ENCODE measurements around the gene DIPK1A.

The DIPK1A gene

DNA sequence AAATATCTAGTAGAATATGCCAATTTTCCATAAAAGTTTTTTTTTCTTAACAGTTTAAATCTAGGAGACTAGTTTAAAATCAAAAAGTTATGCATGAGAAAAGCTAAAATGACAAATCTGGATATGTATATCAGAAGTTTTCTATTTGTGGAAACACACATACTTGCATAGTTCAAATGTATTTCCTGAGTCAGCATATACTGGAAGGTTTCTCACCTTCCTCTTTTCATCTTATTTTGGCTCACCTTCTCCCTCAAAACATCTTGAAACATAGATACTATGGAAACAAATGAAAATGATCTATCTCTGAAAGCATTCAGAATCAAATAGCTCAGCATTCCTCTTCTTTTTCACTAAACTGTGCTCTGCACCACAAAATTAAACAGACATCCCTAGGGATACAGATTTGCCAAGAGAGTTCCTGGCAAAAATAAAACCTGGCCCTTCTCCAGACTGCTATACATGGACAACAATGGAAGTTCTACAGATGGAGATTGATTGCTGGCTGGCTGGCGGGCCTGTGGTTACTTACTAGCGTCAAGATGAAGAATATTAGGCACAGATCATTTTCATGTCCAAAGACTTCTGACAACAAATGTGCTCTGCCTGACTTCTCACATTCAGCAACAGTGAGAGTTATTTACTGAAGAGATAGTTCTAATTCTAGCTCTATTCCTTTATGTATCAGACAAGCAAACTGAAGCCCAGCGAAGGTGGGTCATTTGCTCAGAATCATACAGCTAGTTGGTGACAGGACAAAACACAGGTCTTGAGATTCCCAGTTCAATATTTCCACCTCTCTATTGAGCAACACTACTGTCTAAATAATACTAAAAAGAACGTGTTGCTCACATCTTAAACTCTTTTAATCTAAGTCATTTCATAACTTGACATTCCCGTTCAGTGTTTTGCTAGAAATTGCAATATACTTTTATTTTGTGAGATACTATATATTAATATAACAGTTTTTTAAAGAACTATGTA, 26.6 kb downstream of the DIPK1A start:
- TF ChIP-seq, protein P1, sequence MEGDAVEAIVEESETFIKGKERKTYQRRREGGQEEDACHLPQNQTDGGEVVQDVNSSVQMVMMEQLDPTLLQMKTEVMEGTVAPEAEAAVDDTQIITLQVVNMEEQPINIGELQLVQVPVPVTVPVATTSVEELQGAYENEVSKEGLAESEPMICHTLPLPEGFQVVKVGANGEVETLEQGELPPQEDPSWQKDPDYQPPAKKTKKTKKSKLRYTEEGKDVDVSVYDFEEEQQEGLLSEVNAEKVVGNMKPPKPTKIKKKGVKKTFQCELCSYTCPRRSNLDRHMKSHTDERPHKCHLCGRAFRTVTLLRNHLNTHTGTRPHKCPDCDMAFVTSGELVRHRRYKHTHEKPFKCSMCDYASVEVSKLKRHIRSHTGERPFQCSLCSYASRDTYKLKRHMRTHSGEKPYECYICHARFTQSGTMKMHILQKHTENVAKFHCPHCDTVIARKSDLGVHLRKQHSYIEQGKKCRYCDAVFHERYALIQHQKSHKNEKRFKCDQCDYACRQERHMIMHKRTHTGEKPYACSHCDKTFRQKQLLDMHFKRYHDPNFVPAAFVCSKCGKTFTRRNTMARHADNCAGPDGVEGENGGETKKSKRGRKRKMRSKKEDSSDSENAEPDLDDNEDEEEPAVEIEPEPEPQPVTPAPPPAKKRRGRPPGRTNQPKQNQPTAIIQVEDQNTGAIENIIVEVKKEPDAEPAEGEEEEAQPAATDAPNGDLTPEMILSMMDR (IDR thresholded peaks at IDR 0.05; ENCODE audit: control extremely low read depth, extremely low read depth, low read depth, missing control alignments) = no peak
- no peak for DNase-seq (ENCODE audit: extremely low spot score)
- POLR2A ChIA-PET = no interaction called here
- CTCF ChIA-PET = interaction anchor here (1.0 to 3.2 kb wide), 9 partner anchors 8 to 59 kb away, joined by 3 to 14 read pairs (median 7); no protein-coding TSS in a partner anchor

DNA sequence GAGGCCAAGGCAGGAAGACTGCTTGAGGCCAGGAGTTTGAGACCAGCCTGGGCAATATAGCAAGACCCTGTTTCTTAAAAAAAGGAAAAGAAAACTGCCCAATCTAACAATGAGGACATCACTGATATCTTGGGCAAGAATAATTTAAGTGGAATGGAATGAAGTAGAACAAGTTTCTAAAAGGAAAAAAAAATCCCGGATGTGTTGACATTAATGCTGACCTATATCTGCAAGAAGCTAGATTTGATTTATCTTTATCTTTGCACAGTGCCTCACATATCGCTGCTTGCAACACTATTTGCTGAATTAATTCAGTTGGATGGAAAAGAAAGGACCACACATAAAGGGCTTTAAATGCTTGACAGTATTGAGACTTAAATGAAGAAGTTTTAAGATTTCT, 27.8 kb downstream of the DIPK1A start:
- CTCF ChIA-PET = interaction anchor here (1.8 to 3.2 kb wide), 3 partner anchors 10 to 60 kb away, joined by 7 to 14 read pairs (median 8); no protein-coding TSS in a partner anchor
- TF ChIP-seq, protein P1 (IDR thresholded peaks at IDR 0.05; ENCODE audit: control extremely low read depth, extremely low read depth, low read depth, missing control alignments) = no peak
- POLR2A ChIA-PET = no interaction called here
- no peak for DNase-seq (ENCODE audit: extremely low spot score)

DNA sequence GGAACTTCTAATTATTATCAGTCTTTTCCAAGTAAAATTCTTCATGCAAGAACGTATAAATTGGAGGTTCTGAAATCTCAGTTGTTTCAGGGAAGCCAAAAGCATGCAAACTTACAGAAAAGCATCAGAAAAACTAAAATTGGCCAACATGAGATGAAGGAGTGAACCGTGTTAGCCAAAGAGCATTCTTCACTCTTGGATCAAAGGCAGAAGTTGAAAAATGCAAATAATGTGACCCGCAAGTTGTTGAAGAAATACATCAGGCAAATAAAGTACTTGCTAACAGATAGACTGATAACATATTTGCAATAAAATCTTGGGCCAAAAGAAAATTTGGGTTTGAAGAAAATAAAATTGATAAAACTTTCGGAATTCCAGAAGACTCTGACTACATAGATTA, 29.6 kb downstream of the DIPK1A start:
- CTCF ChIA-PET = interaction anchor here (0.8 to 3.2 kb wide), 3 partner anchors 12 to 62 kb away, joined by 3 to 14 read pairs (median 7); no protein-coding TSS in a partner anchor
- DNase-seq (ENCODE audit: extremely low spot score) = no peak
- TF ChIP-seq, protein P1 (IDR thresholded peaks at IDR 0.05; ENCODE audit: control extremely low read depth, extremely low read depth, low read depth, missing control alignments) = no peak
- POLR2A ChIA-PET = no interaction called here

DNA sequence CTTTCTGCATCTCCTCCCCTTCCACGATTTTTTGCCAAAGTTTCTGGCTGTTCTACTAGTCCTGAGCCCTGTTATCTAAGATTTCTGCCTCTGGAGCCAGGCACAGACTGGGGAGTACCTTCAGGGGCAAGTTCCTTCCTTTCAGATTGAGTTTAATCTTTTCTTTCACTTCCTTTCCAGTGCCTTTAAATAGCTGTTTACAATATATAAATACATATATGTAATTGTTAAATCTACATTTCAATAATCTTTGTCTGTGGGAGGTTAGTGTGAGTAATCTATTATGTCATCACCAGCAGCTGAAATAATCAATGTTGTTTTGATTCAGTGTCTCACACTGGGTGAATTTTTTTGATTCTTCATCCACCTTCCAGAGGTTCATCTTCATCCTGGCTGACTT, 31.8 kb downstream of the DIPK1A start:
- TF ChIP-seq, protein P1 (IDR thresholded peaks at IDR 0.05; ENCODE audit: control extremely low read depth, extremely low read depth, low read depth, missing control alignments) = no peak
- DNase-seq (ENCODE audit: extremely low spot score) = peak; percentile 18
- ChIA-PET CTCF (interaction anchor here (1.4 to 5.1 kb wide), 8 partner anchors 10 to 70 kb away, joined by 3 to 21 read pairs (median 8); partner anchors contain the start of gene DIPK1A), POLR2A (no interaction called here)

DNA sequence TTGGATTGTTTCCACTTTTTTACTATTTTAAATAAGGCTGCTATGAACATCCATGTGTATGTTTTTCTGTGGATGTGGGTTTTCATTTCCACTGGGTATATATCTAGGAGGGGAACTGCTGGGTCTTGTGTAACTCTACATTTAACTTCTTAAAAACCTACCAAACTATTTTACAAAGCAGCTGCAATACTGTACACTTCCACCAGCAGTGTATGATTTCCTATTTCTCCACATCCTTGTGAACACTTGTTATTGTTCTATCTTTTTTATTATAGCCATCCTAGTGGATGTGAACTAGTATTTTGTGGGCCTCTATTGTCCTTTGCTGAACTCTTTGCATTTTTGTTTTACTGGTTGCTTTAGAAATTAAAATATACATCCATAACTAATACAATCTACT, 33.4 kb downstream of the DIPK1A start:
- DNase-seq (ENCODE audit: extremely low spot score) = no peak
- POLR2A ChIA-PET = no interaction called here
- TF ChIP-seq, protein P1 (IDR thresholded peaks at IDR 0.05; ENCODE audit: control extremely low read depth, extremely low read depth, low read depth, missing control alignments) = no peak
- CTCF ChIA-PET = interaction anchor here (2.6 to 5.1 kb wide), 3 partner anchors 8 to 69 kb away, joined by 7 to 21 read pairs (median 11); no protein-coding TSS in a partner anchor

DNA sequence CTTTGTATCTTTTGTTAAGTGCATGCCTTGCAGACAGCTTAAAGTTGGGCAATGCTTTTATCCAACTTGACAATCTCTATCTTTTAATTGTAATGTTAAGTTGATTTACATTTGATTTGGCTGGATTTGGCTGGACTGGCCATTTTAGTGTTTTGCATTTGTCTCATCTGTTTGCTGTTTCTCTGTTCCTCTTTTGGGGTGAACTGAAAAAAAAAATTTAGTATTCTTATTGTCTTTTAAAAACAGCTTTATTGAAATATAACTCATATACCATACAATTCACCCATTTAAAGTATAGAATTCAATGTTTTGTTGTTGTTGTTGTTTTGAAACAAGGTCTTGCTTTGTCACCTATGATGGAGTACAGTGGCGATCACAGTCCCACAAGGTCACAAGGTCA, 34.4 kb downstream of the DIPK1A start:
- TF ChIP-seq, protein P1 (IDR thresholded peaks at IDR 0.05; ENCODE audit: control extremely low read depth, extremely low read depth, low read depth, missing control alignments) = no peak
- CTCF ChIA-PET = interaction anchor here (1.0 to 5.1 kb wide), 9 partner anchors 9 to 68 kb away, joined by 3 to 21 read pairs (median 5); no protein-coding TSS in a partner anchor
- POLR2A ChIA-PET = interaction anchor here (0.6 kb wide), 1 partner anchor 116 kb away, joined by 4 read pairs; no protein-coding TSS in a partner anchor
- DNase-seq (ENCODE audit: extremely low spot score) = no peak
